Loucy (cell line): ENCODE results near the gene GEMIN7.
"Not testable (repeated sequence)": the region's sequence is repeated elsewhere in the genome, so short reads cannot be mapped to it uniquely, and the experiment has no call there.

Experiments
- H2AFZ ChIP-seq: fragments of 200-600 bp; sonication (generic); 2 replicates; pipeline ENCODE4 v1.6.0; 2016; ENCODE audit warnings: antibody characterized with exemption, mild to moderate bottlenecking, low read length, moderate library complexity
- H3F3A ChIP-seq: fragments of 200-600 bp; 2 replicates; pipeline ENCODE4 v1.6.0; 2016; ENCODE audit warnings: antibody characterized with exemption, low read depth, mild to moderate bottlenecking
- H3K27me3 ChIP-seq: fragments of 200-600 bp; sonication (generic); 2 replicates; pipeline ENCODE4 v1.6.1; 2014; ENCODE audit warnings: low read length, mild to moderate bottlenecking; ENCODE audit not compliant: insufficient read depth, poor library complexity, severe bottlenecking
- H3K36me3 ChIP-seq: fragments of 200-600 bp; sonication (generic); 2 replicates; pipeline ENCODE4 v1.6.1; 2016; ENCODE audit warnings: low read length; ENCODE audit not compliant: insufficient read depth
- H3K4me1 ChIP-seq: fragments of 200-600 bp; sonication (generic); 2 replicates; pipeline ENCODE4 v1.5.1; 2014; ENCODE audit warnings: low read length, mild to moderate bottlenecking; ENCODE audit not compliant: insufficient read depth, poor library complexity, severe bottlenecking
- H3K4me2 ChIP-seq: fragments of 200-600 bp; sonication (generic); 2 replicates; pipeline ENCODE4 v1.6.0; 2014; ENCODE audit warnings: antibody characterized with exemption, low read length, low read depth, mild to moderate bottlenecking; ENCODE audit not compliant: poor library complexity, severe bottlenecking
- H3K4me3 ChIP-seq: fragments of 200-600 bp; sonication (generic); 2 replicates; pipeline ENCODE4 v1.5.1; 2014; ENCODE audit warnings: low read length, mild to moderate bottlenecking, mixed read lengths; ENCODE audit not compliant: poor library complexity, severe bottlenecking
- H3K79me2 ChIP-seq: fragments of 200-600 bp; sonication (generic); 2 replicates; pipeline ENCODE4 v1.6.1; 2014; ENCODE audit warnings: low read length; ENCODE audit not compliant: insufficient read depth
- H3K9ac ChIP-seq: fragments of 200-600 bp; sonication (generic); 2 replicates; pipeline ENCODE4 v1.6.0; 2014; ENCODE audit warnings: mild to moderate bottlenecking, low read depth, low read length, moderate library complexity; ENCODE audit not compliant: poor library complexity, severe bottlenecking
- H3K9me2 ChIP-seq: fragments of 200-600 bp; sonication (generic); replicated peaks from 2 replicates; pipeline ENCODE4 v1.6.1; 2016; ENCODE audit warnings: low read depth, low read length, mixed read lengths
- H3K9me3 ChIP-seq: fragments of 200-600 bp; sonication (generic); 2 replicates; pipeline ENCODE4 v1.6.1; 2014; ENCODE audit warnings: mild to moderate bottlenecking, antibody characterized with exemption, low read length, low read depth; ENCODE audit not compliant: insufficient read depth
- H4K20me1 ChIP-seq: fragments of 200-600 bp; sonication (generic); 2 replicates; pipeline ENCODE4 v1.6.0; 2014; ENCODE audit warnings: antibody characterized with exemption, low read length, mild to moderate bottlenecking; ENCODE audit not compliant: insufficient read depth, poor library complexity, severe bottlenecking
- EZH2phosphoT487 ChIP-seq: fragments of 200-600 bp; IDR thresholded peaks from 2 replicates; pipeline ENCODE4 v1.6.1; 2018; ENCODE audit warnings: antibody characterized with exemption, mild to moderate bottlenecking, moderate library complexity, borderline replicate concordance
- TF ChIP-seq, protein P1 (sequence below): fragments of 200-600 bp; sonication (generic); conservative IDR thresholded peaks from 2 replicates; pipeline ENCODE4 v1.5.1; 2014; ENCODE audit warnings: mild to moderate bottlenecking, antibody characterized with exemption, low read length

The GEMIN7 gene

DNA sequence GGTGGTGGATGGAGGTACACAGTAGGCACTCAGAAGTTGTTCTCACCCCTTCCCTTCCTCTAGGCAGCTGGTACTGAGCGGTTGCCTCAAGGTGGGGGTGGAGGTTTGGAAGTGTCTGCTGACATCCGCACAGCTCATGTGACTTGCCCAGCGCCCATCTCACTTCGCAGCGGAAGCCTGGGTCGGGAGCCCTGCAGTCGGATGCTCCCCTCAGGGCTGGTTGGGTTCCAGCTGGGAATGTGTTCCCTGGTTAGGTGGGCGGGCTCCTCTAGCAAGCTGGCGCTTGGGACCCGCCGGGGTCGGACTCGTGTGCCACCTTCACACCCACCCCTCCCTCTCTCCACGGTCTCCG lies 24.1 kb downstream of the GEMIN7 start:
- Histone ChIP-seq H3F3A (no peaks in the 10 kb centered on the region), H3K9me2 (no peaks in the 10 kb centered on the region), H4K20me1 (peaks cover 36% of the 10 kb centered on the region), H3K4me1 (peaks cover 8% of the 10 kb centered on the region), H3K4me2 (no peak overlapping the region), H2AFZ (no peak overlapping the region), H3K79me2 (peaks cover 90% of the 10 kb centered on the region), H3K36me3 (peaks cover 10% of the 10 kb centered on the region; the same call in 1 of the 2 replicates), H3K4me3 (no peak overlapping the region), H3K27me3 (no peaks in the 10 kb centered on the region), H3K9ac (no peak overlapping the region), H3K9me3 (no peaks in the 10 kb centered on the region)
- TF ChIP-seq, protein P1, sequence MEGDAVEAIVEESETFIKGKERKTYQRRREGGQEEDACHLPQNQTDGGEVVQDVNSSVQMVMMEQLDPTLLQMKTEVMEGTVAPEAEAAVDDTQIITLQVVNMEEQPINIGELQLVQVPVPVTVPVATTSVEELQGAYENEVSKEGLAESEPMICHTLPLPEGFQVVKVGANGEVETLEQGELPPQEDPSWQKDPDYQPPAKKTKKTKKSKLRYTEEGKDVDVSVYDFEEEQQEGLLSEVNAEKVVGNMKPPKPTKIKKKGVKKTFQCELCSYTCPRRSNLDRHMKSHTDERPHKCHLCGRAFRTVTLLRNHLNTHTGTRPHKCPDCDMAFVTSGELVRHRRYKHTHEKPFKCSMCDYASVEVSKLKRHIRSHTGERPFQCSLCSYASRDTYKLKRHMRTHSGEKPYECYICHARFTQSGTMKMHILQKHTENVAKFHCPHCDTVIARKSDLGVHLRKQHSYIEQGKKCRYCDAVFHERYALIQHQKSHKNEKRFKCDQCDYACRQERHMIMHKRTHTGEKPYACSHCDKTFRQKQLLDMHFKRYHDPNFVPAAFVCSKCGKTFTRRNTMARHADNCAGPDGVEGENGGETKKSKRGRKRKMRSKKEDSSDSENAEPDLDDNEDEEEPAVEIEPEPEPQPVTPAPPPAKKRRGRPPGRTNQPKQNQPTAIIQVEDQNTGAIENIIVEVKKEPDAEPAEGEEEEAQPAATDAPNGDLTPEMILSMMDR: no peak
- no peak for TF ChIP-seq EZH2phosphoT487

DNA sequence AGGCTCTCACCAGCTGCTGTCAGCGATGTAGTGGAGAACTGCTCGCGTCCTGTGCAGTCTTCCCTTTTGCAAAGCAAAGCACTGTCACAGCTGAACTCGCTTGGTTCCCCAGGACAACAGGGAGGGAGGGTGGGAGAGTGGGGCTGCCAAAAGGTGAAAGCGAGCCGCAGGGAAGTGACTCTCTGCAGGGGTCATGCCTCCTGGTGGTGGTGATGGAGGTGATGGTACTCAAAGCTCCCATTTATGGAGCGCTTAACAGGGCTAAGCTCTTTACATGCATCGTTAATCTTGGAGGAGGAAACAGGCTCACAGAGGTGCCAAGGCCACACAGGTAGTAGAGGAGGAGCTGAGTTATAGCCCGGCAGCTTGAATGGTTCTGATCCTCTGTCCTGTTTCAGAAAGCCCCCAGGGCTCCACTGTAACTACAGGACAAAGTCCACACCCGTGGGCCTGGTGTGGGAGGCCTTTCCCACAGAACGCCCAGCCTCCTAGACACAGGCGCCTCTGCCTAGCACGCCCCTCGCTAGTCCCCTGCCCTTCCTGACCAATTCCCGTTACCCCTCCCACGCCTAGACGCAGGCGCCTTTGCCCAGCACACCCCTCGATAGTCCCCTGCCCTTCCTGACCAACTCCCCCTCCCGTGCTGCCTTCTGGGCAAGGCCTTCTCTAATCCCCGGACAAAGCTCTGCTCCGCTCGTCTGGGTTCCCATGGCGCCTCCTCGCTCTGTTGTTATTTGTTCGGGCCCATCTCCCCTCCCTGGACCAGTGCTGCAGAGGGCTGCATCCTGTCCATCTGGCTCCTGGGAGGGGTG lies 24.7 kb downstream of the GEMIN7 start:
- Histone ChIP-seq H3K36me3 (peaks cover 10% of the 10 kb centered on the region; the same call in 1 of the 2 replicates), H3K79me2 (peaks cover 87% of the 10 kb centered on the region; the same call in 1 of the 2 replicates), H3K27me3 (no peaks in the 10 kb centered on the region), H3K9ac (no peak overlapping the region), H3F3A (no peaks in the 10 kb centered on the region), H3K4me2 (no peak overlapping the region), H4K20me1 (peaks cover 30% of the 10 kb centered on the region), H3K9me3 (no peaks in the 10 kb centered on the region), H3K9me2 (no peaks in the 10 kb centered on the region), H3K4me3 (no peak overlapping the region), H3K4me1 (peaks cover 7% of the 10 kb centered on the region), H2AFZ (no peak overlapping the region)
- TF ChIP-seq EZH2phosphoT487: no peak
- TF ChIP-seq, protein P1: no peak

DNA sequence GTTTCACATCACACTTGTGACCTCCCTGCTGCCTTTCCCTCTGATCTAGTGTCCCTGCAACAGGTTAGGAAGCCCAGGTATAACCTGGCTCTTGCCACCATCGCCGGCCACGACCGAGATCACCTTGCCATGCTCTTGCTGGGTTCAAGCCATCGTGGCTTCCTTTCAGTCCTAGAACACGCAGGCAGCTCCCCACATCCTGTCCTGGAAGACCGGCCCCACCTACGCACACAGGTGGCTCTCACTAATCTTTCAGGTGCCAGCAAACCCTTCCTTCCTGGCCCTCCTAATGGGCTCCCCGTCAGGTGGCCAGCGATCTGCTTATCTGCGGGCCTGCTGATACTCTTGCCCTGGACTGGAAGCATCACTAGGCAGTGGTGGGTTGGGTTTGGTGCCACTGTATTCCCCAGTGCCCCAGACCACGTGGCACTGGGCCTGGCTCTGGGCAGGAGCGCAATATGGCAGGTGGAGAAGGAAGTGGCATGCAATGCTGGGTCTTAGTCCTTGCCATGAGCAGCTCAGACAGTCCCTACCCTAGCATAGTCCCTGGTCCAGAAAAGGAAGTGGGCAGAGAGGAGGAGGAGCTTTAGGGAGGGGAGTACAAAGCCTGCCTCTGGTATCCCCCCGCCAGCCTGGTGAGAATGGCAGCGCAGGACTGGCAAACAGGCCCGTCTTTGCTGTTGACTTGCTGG lies 25.7 kb downstream of the GEMIN7 start:
- TF ChIP-seq, protein P1: no peak
- TF ChIP-seq EZH2phosphoT487: no peak
- H3K79me2 ChIP-seq: peaks cover 87% of the 10 kb centered on the region
- H4K20me1 ChIP-seq: peaks cover 20% of the 10 kb centered on the region
- H3K4me2 ChIP-seq: peak overlapping the region; percentile 12
- H3K27me3 ChIP-seq: no peaks in the 10 kb centered on the region
- no peak overlapping the region for H3K4me3 ChIP-seq
- H3F3A ChIP-seq: no peaks in the 10 kb centered on the region
- no peak overlapping the region for H2AFZ ChIP-seq
- no peaks in the 10 kb centered on the region for H3K9me2 ChIP-seq
- no peaks in the 10 kb centered on the region for H3K9me3 ChIP-seq
- no peak overlapping the region for H3K9ac ChIP-seq
- peaks cover 17% of the 10 kb centered on the region; the same call in 1 of the 2 replicates for H3K36me3 ChIP-seq
- peaks cover 7% of the 10 kb centered on the region for H3K4me1 ChIP-seq

DNA sequence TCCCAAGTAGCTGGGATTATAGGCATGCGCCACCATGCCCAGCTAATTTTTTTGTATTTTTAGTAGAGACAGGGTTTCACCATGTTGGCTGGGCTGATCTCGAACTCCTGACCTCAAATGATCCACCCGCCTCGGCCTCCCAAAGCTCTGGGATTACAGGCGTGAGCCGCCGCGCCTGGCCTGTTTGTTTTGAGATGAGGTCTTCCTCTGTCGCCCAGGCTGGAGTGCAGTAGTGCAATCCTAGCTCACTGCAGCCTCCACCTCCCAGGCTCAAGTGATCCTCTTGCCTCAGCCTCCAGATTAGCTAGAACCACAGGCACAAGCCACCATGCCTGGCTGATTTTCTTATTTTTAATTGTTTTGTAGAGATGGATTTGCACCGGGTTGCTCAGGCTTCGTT lies 27.3 kb downstream of the GEMIN7 start:
- not testable (repeated sequence) for H3K27me3 ChIP-seq, H3K9me3 ChIP-seq, H3F3A ChIP-seq, H3K4me1 ChIP-seq, H3K9me2 ChIP-seq, H3K4me2 ChIP-seq, H3K4me3 ChIP-seq, H3K9ac ChIP-seq, H2AFZ ChIP-seq
- peaks cover 12% of the 10 kb centered on the region for H4K20me1 ChIP-seq
- H3K36me3 ChIP-seq: peaks cover 15% of the 10 kb centered on the region; the same call in 1 of the 2 replicates
- peaks cover 84% of the 10 kb centered on the region for H3K79me2 ChIP-seq
